B cell (primary cell): ENCODE data around the gene HIPK2.

Experiments
- EZH2 ChIP-seq: IDR thresholded peaks from 2 replicates; pipeline ENCODE4 v1.6.1; 2012; ENCODE audit warnings: borderline replicate concordance, low read depth, mild to moderate bottlenecking, moderate library complexity, low read length; ENCODE audit not compliant: insufficient read depth, poor library complexity, severe bottlenecking
- TF ChIP-seq, protein P1 (sequence below): fragments of 200-600 bp; IDR thresholded peaks from one replicate; pipeline ENCODE4 v1.8.0; 2022; ENCODE audit warnings: antibody characterized with exemption, mild to moderate bottlenecking

DNA sequence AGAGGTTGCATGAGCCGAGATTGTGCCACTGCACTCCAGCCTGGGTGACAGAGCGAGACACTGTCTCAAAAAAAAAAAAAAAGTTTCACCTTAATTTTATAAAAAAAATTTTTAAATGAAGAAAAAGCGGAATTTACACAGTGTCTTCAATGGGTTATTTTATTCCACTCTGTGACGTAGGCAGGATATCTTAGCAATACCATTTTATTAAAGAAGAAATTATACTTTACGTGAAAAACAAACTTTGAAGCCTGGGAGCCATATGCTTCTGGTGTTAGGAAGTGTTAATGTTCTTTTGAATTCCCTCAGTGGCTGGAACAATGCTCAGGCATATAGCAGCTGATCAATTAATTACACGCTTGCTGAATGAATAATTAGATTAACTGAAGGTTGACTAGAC lies 176.6 kb downstream of the HIPK2 start:
- TF ChIP-seq, protein P1, sequence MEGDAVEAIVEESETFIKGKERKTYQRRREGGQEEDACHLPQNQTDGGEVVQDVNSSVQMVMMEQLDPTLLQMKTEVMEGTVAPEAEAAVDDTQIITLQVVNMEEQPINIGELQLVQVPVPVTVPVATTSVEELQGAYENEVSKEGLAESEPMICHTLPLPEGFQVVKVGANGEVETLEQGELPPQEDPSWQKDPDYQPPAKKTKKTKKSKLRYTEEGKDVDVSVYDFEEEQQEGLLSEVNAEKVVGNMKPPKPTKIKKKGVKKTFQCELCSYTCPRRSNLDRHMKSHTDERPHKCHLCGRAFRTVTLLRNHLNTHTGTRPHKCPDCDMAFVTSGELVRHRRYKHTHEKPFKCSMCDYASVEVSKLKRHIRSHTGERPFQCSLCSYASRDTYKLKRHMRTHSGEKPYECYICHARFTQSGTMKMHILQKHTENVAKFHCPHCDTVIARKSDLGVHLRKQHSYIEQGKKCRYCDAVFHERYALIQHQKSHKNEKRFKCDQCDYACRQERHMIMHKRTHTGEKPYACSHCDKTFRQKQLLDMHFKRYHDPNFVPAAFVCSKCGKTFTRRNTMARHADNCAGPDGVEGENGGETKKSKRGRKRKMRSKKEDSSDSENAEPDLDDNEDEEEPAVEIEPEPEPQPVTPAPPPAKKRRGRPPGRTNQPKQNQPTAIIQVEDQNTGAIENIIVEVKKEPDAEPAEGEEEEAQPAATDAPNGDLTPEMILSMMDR: no peak
- TF ChIP-seq EZH2: no peak
